Brain microvascular endothelial cell (primary cell): ENCODE measurements around the gene LRRC1.

Source experiments
- DNase-seq: peaks from one replicate; pipeline ENCODE4 v3.0.0-alpha.2; 2020
- H3K27ac ChIP-seq: fragments of 250-450 bp; sonication (Bioruptor Pico); 2 replicates; pipeline ENCODE4 v1.5.1; 2020; ENCODE audit warnings: mild to moderate bottlenecking, moderate library complexity
- H3K27me3 ChIP-seq: fragments of 250-450 bp; sonication (Bioruptor Pico); replicated peaks from 2 replicates; pipeline ENCODE4 v1.5.1; 2020; ENCODE audit warnings: mild to moderate bottlenecking
- H3K36me3 ChIP-seq: fragments of 250-450 bp; sonication (Bioruptor Pico); replicated peaks from 2 replicates; pipeline ENCODE4 v1.5.1; 2020; ENCODE audit warnings: mild to moderate bottlenecking
- H3K4me3 ChIP-seq: 2 replicates; pipeline ENCODE4 v1.5.1; 2011; ENCODE audit warnings: low read depth, mild to moderate bottlenecking, control low read depth, low read length, moderate library complexity
- in situ Hi-C: cut with HindIII; loops from 2 replicates; pipeline ENCODE4 v1.10.0; 2017; ENCODE audit warnings: low sequenced_read_pairs, low pct_ligation_motif_present
- TF ChIP-seq, protein P1 (sequence below): IDR thresholded peaks from 2 replicates; pipeline ENCODE4 v1.5.1; 2011; ENCODE audit warnings: low read depth, mild to moderate bottlenecking, moderate library complexity, low read length, control low read depth, inconsistent platforms; ENCODE audit errors: missing control alignments

The LRRC1 gene

DNA sequence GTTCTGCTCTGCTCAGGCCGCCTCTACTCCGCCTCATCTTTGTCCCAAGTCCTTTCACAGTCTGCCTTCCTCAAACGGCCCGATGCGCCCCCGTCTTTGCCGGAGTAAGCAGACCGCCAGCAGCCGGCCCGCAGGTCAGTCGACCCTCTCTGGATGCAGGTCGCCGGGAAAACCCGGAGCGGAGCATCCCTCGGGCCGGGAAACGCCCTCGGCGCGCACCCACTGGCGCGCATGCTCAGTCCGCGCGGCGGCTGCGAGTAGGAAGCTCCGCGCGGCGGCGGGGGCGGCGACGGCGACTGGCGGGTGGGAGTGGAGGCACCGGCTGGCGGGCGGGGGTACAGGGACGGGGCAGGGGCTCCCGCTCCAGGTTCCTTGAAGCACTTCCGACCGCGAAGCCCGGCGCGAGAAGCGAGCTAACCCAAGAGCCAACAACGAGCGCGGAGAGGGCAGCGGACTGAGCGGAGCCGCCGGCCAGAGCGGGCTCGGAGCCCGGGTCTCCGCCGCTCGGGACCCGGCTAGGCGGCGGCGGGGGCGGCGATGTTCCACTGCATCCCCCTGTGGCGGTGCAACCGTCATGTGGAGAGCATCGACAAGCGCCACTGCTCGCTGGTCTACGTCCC is at the start of gene LRRC1:
TSS of gene LRRC1 (plus strand) at position 286 of the 620 bp plus-strand sequence. CDS start at position 538, 252 bp downstream.
- TF ChIP-seq, protein P1, sequence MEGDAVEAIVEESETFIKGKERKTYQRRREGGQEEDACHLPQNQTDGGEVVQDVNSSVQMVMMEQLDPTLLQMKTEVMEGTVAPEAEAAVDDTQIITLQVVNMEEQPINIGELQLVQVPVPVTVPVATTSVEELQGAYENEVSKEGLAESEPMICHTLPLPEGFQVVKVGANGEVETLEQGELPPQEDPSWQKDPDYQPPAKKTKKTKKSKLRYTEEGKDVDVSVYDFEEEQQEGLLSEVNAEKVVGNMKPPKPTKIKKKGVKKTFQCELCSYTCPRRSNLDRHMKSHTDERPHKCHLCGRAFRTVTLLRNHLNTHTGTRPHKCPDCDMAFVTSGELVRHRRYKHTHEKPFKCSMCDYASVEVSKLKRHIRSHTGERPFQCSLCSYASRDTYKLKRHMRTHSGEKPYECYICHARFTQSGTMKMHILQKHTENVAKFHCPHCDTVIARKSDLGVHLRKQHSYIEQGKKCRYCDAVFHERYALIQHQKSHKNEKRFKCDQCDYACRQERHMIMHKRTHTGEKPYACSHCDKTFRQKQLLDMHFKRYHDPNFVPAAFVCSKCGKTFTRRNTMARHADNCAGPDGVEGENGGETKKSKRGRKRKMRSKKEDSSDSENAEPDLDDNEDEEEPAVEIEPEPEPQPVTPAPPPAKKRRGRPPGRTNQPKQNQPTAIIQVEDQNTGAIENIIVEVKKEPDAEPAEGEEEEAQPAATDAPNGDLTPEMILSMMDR, result no peak
- H3K4me3 ChIP-seq, result peak within 1 kb of the TSS; percentile 84
- peak; percentile 85 for DNase-seq
- H3K36me3 ChIP-seq, result no peaks in the 10 kb centered on the region
- H3K27me3 ChIP-seq, result no peaks in the 10 kb centered on the region
- peak within 1 kb of the TSS; percentile 64 for H3K27ac ChIP-seq
- in situ Hi-C loops, result no loop called here

DNA sequence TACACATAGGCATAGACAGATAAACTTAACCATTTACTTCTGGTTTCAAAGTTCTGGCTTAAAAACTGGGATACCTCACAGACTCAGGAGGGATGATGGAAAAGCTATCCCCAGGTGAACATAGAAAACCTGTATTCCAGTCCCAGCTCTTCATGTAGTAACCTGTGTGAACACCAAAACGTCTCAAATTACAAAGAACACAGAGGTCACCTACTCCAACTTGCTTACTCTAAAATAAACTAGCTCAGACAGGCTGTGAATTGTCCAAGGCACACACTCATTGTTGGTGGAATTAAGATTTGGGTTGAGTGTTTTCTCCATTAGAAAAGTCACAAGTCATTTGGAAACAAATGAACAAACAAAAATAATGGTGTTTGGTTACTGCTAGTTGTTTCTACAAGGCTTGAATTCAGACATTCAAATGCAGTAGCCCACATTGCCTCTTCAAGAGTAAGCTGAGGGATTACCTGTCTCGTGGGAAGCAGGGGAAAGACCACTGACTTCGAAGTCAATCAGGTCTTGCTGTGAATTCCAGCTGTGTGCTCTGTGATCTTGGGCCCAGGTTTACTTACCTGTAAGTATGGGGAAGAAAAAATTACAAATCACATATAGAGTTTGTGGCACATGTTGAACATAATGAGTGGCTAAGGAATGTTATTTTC is 48.2 kb upstream of the LRRC1 start:
- in situ Hi-C loops, result no loop called here
- Histone ChIP-seq H3K27me3 (no peaks in the 10 kb centered on the region), H3K4me3 (no peak overlapping the region), H3K36me3 (no peaks in the 10 kb centered on the region), H3K27ac (no peak overlapping the region)
- TF ChIP-seq, protein P1, result no peak
- no peak for DNase-seq

- Histone ChIP-seq H3K36me3 (no peaks in the 10 kb centered on the region), H3K27ac (no peak overlapping the region), H3K27me3 (no peaks in the 10 kb centered on the region), H3K4me3 (no peak overlapping the region)
- DNase-seq, result no peak
- TF ChIP-seq, protein P1, result no peak
- in situ Hi-C loops, result no loop called here
Observed at GRCh38 chr6:53750052-53750650, 44.7 kb upstream of the LRRC1 start.

GRCh38 chr6:53751417-53751816 is 43.4 kb upstream of the LRRC1 start:
- H3K27ac ChIP-seq, result no peak overlapping the region
- H3K4me3 ChIP-seq, result no peak overlapping the region
- DNase-seq, result no peak
- TF ChIP-seq, protein P1, result no peak
- H3K27me3 ChIP-seq, result no peaks in the 10 kb centered on the region
- no peaks in the 10 kb centered on the region for H3K36me3 ChIP-seq
- in situ Hi-C loops, result no loop called here

DNA sequence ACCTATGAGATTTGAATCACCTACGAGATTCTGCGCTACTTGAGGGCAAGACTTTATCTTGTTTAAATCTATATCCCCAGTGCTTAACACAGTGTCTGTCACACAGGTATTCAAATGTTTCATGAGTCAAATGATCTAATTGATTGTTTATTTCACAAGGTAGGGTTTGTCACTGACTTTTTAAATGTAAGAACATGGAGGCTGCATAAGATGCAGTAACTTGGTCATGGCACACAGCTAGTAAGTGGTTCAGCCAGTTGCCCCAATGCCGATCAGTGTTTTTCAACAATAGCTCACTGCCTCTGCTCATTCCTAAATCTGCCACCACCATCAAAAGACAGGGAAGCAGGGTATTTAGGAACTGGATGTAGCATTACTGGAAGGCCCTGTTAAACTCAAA is 42.4 kb upstream of the LRRC1 start:
- no peak for DNase-seq
- in situ Hi-C loops, result no loop called here
- no peak overlapping the region for H3K27ac ChIP-seq
- no peak overlapping the region for H3K4me3 ChIP-seq
- no peaks in the 10 kb centered on the region for H3K36me3 ChIP-seq
- no peaks in the 10 kb centered on the region for H3K27me3 ChIP-seq
- TF ChIP-seq, protein P1, result no peak
